ENCODE measurements around the gene LGALS3. TPM values are rescaled to one million over a fixed set of nuclear protein-coding genes. Genes with fewer than 3 reads are reported as not detected.

The LGALS3 gene
- total RNA-seq, 1 experiment from 2014 or later: 122 TPM

- intact Hi-C loops (cut with micrococcal nuclease; ENCODE audit: unreplicated experiment): no loop called here
- DNase-seq: peak; percentile 51 to 83
- H3K27ac ChIP-seq: no peak overlapping the region
- H3K79me2 ChIP-seq (ENCODE audit: low read depth): peaks cover 9% of the 10 kb centered on the region
- H3K9me2 ChIP-seq (ENCODE audit: insufficient read depth): no peaks in the 10 kb centered on the region
- ChIA-PET POLR2A (ENCODE audit: unreplicated experiment) (no interaction called here), CTCF (interaction anchor here (0.7 kb wide), 1 partner anchor 14 kb away, joined by 3 read pairs; no protein-coding TSS in a partner anchor)
- no peaks in the 10 kb centered on the region for H4K20me1 ChIP-seq (ENCODE audit: insufficient read depth)
- BruUV-seq (replicated peaks): no TSS peak
- H3K9me3 ChIP-seq (ENCODE audit: insufficient read depth, low read depth): no peaks in the 10 kb centered on the region
- peaks cover 66% of the 10 kb centered on the region for H3F3A ChIP-seq (ENCODE audit: insufficient read depth, low read depth)
- H3K27me3 ChIP-seq (ENCODE audit: insufficient read depth, low read depth): no peaks in the 10 kb centered on the region
- no peaks in the 10 kb centered on the region for H3K36me3 ChIP-seq (ENCODE audit: low read depth)
- H3K4me3 ChIP-seq: no peak overlapping the region
- H3K4me2 ChIP-seq: peak overlapping the region; percentile 7
- H3K4me1 ChIP-seq (replicated peaks; ENCODE audit: insufficient read depth): peaks cover 83% of the 10 kb centered on the region
- no peak for TF ChIP-seq CTCF (conservative IDR thresholded peaks at IDR 0.05)
- TF ChIP-seq EZH2 (IDR thresholded peaks at IDR 0.05; ENCODE audit: low read depth): no peak
- H2AFZ ChIP-seq: no peak overlapping the region
These were observed 3.6 kb upstream of the LGALS3 start for GRCh38 chr14:55125403-55125802.

GRCh38 chr14:55126034-55126433, 3.0 kb upstream of the LGALS3 start:
- Histone ChIP-seq H3K27ac (peak overlapping the region; percentile 54; the same call in 1 of the 2 replicates), H3K79me2 (ENCODE audit: low read depth) (peaks cover 15% of the 10 kb centered on the region), H3K4me1 (replicated peaks; ENCODE audit: insufficient read depth) (peaks cover 80% of the 10 kb centered on the region), H3K4me3 (no peak overlapping the region), H3K9me2 (ENCODE audit: insufficient read depth) (no peaks in the 10 kb centered on the region), H3K9me3 (ENCODE audit: insufficient read depth, low read depth) (no peaks in the 10 kb centered on the region), H4K20me1 (ENCODE audit: insufficient read depth) (no peaks in the 10 kb centered on the region), H3K27me3 (ENCODE audit: insufficient read depth, low read depth) (no peaks in the 10 kb centered on the region), H3K36me3 (ENCODE audit: low read depth) (no peaks in the 10 kb centered on the region), H3F3A (ENCODE audit: insufficient read depth, low read depth) (peaks cover 66% of the 10 kb centered on the region), H2AFZ (no peak overlapping the region), H3K4me2 (no peak overlapping the region)
- no TSS peak for BruUV-seq (replicated peaks)
- ChIA-PET POLR2A (ENCODE audit: unreplicated experiment) (interaction anchor here (0.6 kb wide), 1 partner anchor 645 kb away, joined by 5 read pairs; no protein-coding TSS in a partner anchor), CTCF (interaction anchor here (0.7 kb wide), 1 partner anchor 23 kb away, joined by 3 read pairs; no protein-coding TSS in a partner anchor)
- TF ChIP-seq CTCF (conservative IDR thresholded peaks at IDR 0.05) (no peak), EZH2 (IDR thresholded peaks at IDR 0.05; ENCODE audit: low read depth) (no peak)
- intact Hi-C loops (cut with micrococcal nuclease; ENCODE audit: unreplicated experiment): no loop called here
- no peak for DNase-seq

- Histone ChIP-seq H3K79me2 (ENCODE audit: low read depth) (peaks cover 25% of the 10 kb centered on the region), H3K27ac (peak overlapping the region; percentile 54), H3K4me3 (no peak overlapping the region), H3F3A (ENCODE audit: insufficient read depth, low read depth) (peaks cover 56% of the 10 kb centered on the region), H3K9me3 (ENCODE audit: insufficient read depth, low read depth) (no peaks in the 10 kb centered on the region), H4K20me1 (ENCODE audit: insufficient read depth) (0 out of 2 replicates have a peak, but pooled peaks cover 3% of the 10 kb centered on the region), H2AFZ (no peak overlapping the region), H3K27me3 (ENCODE audit: insufficient read depth, low read depth) (no peaks in the 10 kb centered on the region), H3K4me2 (peak overlapping the region; percentile 81), H3K9me2 (ENCODE audit: insufficient read depth) (no peaks in the 10 kb centered on the region), H3K36me3 (ENCODE audit: low read depth) (0 out of 2 replicates have a peak, but pooled peaks cover 4% of the 10 kb centered on the region), H3K4me1 (replicated peaks; ENCODE audit: insufficient read depth) (peaks cover 80% of the 10 kb centered on the region)
- intact Hi-C loops (cut with micrococcal nuclease; ENCODE audit: unreplicated experiment): no loop called here
- BruUV-seq (replicated peaks): no TSS peak
- ChIA-PET CTCF (no interaction called here), POLR2A (ENCODE audit: unreplicated experiment) (no interaction called here)
- no peak for TF ChIP-seq CTCF (conservative IDR thresholded peaks at IDR 0.05)
- no peak for TF ChIP-seq EZH2 (IDR thresholded peaks at IDR 0.05; ENCODE audit: low read depth)
- DNase-seq: peak in 1 of 2 experiments; percentile 76
These were observed 2.1 kb upstream of the LGALS3 start for GRCh38 chr14:55126932-55127459.
